ENCODE data around the gene EIF4G3. TPM values are rescaled to one million over a fixed set of nuclear protein-coding genes. Genes with fewer than 3 reads are reported as not detected.

EIF4G3 gene
- total and polyA plus RNA-seq, 2 donors (not counting 3 experiments of a cell fraction or from before 2014, with no cell fraction given), result 40.7 to 78.5 TPM

DNA sequence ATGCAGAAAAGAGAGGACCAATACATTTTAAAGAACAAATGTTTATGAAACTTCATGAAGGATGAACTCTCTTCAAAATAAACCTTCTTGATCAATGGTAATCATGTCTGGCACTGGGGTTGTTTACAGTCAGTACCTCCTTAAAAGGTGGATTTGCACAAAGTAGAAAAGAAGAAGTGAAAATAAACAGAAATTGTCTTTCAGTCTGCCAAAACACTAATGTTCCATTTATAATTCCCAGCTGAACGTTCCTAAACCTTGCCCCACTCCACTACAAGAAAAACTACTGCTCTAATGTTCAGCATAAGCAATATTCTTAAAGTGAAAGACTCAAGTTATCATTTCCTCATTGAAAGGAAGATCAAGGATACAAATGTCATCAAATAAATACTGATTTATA is 86.2 kb downstream of the EIF4G3 start:
- H3K27me3 ChIP-seq (ENCODE audit: control insufficient read depth in 2 of 2, insufficient read depth in 2 of 2, low read length in 2 of 2), result no peaks in the 10 kb centered on the region
- H3K9me1 ChIP-seq (replicated peaks; ENCODE audit: control insufficient read depth, extremely low read depth, insufficient read depth, low read length), result no peaks in the 10 kb centered on the region
- TF ChIP-seq FOS (IDR thresholded peaks at IDR 0.05; ENCODE audit: borderline replicate concordance, insufficient read depth, low read length) (no peak), MAX (IDR thresholded peaks at IDR 0.05; ENCODE audit: insufficient read depth, insufficient read length) (no peak), POLR2AphosphoS5 (IDR thresholded peaks at IDR 0.05; ENCODE audit: insufficient read depth, low read depth, low read length) (no peak), JUN (IDR thresholded peaks at IDR 0.05; ENCODE audit: borderline replicate concordance, insufficient read depth, insufficient read length, low read depth) (no peak), GATA2 (IDR thresholded peaks at IDR 0.05; ENCODE audit: insufficient read depth, insufficient read length, low read depth, low read length) (no peak), EZH2 (IDR thresholded peaks at IDR 0.05; ENCODE audit: borderline replicate concordance, low read depth, low read length, severe bottlenecking) (no peak), MYC (IDR thresholded peaks at IDR 0.05; ENCODE audit: low read depth, low read length) (no peak), CTCF (IDR thresholded peaks at IDR 0.05; ENCODE audit: extremely low read depth in 1 of 2, insufficient read depth in 1 of 2, low read depth in 1 of 2, low read length in 2 of 2) (no peak), POLR2A (IDR thresholded peaks at IDR 0.05; ENCODE audit: low read depth, low read length) (no peak)
- intact Hi-C loops (cut with micrococcal nuclease), result loop anchor here (5.0 kb wide), 1 partner anchor 68 kb away; no protein-coding TSS in a partner anchor
- dilution Hi-C loops (cut with MboI; ENCODE audit: extremely low pct_ligation_motif_present, low sequenced_read_pairs), result no loop called here
- no peaks in the 10 kb centered on the region for H3K9me3 ChIP-seq (replicated peaks; ENCODE audit: control insufficient read depth, insufficient read depth, low read length)
- H3K4me2 ChIP-seq (ENCODE audit: insufficient read depth, low read length), result peak overlapping the region; percentile 84
- DNase-seq (ENCODE audit: low read depth, low spot score), result peak; percentile 23
- ChIA-PET CTCF (interaction anchor here (1.0 to 1.5 kb wide), 4 partner anchors 11 to 105 kb away, joined by 3 to 4 read pairs (median 4); no protein-coding TSS in a partner anchor), POLR2A (interaction anchor here (0.6 kb wide), 1 partner anchor 342 kb away, joined by 4 read pairs; no protein-coding TSS in a partner anchor)
- H4K20me1 ChIP-seq (replicated peaks; ENCODE audit: control insufficient read depth, extremely low read depth, insufficient read depth, low read length), result no peaks in the 10 kb centered on the region
- peak overlapping the region; percentile 8 for H3K9ac ChIP-seq (replicated peaks; ENCODE audit: extremely low read depth, insufficient read depth, low read length)
- no peak for FAIRE-seq
- BruUV-seq (replicated peaks), result no TSS peak
- H3K79me2 ChIP-seq (ENCODE audit: control insufficient read depth, insufficient read depth, low read length), result peaks cover 33% of the 10 kb centered on the region
- H3K36me3 ChIP-seq (ENCODE audit: control insufficient read depth in 2 of 2, extremely low read depth in 1 of 2, insufficient read depth in 2 of 2, low read length in 2 of 2), result no peaks in the 10 kb centered on the region
- H3K27ac ChIP-seq (ENCODE audit: insufficient read depth, low read depth, low read length), result peak overlapping the region; percentile 43
- H3K4me1 ChIP-seq (ENCODE audit: control insufficient read depth, extremely low read depth, insufficient read depth, low read length), result peaks cover 16% of the 10 kb centered on the region
- peak overlapping the region in 1 of 3 experiments; percentile 19 for H3K4me3 ChIP-seq (replicated peaks in 1 of 3; ENCODE audit: insufficient read depth in 1 of 3, low read depth in 1 of 3, low read length in 3 of 3)
- no peak overlapping the region for H2AFZ ChIP-seq (ENCODE audit: low read depth, low read length)

Data from endothelial cell of umbilical vein (primary cell).